HG02981 (cell line): ENCODE results near the gene TRPM6.

Experiments used
- ATAC-seq: cut with Tn5 transposase; IDR thresholded peaks from one replicate; pipeline ENCODE4 v1.9.1; 2021; ENCODE audit warnings: mild to moderate bottlenecking, moderate library complexity; ENCODE audit not compliant: unreplicated experiment

The TRPM6 gene

DNA sequence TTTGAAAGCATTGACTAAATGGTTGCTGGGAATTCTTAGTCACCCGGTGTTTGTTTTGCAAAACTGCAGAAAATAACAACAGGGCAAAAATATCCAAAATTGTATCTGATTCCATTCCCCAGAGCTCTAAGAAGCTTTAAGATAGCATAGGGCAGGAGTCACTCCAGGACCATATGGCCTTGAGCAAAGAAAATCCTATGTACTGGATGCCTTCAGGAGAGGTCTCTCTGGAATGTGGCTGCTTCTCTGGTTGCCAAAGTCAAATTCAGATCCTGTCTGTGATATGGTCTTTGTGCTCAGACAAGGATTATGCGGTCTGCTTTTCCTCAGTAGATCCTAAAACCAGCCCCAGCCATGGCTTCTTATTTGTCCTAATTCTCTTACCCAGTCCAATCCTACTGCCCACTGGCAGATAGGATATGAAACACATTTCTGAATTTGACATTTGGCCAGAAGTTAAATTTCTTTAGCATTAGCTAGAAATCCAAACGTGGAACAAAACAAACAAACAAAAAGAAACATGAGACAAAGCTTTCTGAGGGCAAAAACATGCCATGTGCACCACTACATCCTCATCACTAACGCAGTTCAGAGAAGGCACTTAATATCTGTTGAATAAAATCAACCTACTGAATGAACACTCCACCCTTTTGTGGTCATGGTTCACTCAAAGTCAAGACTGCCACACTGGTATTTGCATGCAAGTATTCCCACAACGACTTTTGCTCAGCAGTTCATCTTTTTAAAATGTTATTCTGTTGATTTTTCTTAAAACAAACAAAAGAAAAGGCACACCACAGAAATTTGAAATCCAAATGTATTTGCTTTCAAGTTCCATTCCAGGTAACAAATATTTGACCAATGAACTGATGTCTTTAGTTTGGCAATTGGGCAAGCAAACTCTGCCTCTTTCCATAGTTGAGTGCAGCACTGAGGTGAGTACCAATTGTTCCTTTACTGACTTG lies 165.7 kb downstream of the TRPM6 start:
- ATAC-seq = no peak

DNA sequence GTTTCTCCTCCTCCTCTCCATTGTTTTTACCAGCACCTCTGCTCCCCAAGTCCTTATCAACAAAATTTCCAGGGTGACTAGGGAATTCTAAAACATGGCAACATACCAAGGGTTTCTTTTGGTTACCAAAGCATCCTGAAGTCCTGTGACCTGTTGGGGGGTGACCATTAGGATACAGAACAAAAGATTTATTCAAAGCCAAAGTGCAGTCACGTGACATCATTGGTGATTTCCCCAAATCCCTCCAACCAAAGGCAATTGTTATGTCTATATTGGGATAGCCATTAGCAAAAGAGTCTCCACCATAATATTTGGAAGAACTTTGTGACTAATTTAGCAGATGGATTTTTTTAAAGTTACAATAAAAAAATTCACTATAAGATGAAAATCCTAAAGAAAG lies 168.4 kb downstream of the TRPM6 start:
- ATAC-seq = no peak

GRCh38 chr9:74718709-74719108 lies 169.0 kb downstream of the TRPM6 start:
- no peak for ATAC-seq

GRCh38 chr9:74711341-74711740 lies 176.4 kb downstream of the TRPM6 start:
- ATAC-seq = no peak

DNA sequence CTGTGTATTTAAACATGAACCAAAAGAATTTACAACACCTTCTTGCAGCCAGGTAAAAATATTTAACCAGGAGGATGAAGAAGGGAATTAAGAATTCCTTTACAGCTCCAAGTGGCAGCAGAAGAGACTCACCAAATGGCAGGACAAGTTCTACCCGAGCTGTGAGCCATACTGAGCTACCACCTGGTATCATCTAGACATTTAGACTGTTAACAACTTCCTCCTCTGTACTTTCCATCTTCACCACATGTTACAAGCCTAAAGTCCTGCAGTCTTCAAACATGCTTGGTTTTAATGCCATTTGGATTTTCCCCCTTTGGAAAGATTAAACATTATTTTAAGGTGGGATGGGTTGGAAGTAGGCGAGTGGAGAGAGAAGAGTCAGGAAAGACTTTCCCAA lies 190.2 kb downstream of the TRPM6 start:
- no peak for ATAC-seq

DNA sequence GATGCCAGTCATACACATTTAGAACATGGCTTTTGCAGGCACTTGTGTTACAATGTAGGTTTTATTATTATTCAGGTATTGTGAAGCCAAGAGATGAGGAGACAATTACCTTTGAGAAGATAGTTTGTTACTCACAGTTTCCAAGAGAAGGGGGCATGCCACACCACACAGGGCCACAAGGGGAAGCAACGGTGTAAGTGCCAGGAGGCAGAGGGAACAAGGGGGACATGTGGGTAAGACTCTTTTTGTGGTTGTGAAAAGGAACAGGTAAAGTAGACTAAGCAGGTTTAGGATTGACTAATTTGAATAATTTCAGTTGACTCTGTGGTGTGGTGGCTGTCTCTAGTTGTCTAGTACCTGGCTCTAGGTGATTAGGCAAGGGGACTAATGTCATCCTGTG lies 191.2 kb downstream of the TRPM6 start:
- peak; percentile 63 for ATAC-seq

DNA sequence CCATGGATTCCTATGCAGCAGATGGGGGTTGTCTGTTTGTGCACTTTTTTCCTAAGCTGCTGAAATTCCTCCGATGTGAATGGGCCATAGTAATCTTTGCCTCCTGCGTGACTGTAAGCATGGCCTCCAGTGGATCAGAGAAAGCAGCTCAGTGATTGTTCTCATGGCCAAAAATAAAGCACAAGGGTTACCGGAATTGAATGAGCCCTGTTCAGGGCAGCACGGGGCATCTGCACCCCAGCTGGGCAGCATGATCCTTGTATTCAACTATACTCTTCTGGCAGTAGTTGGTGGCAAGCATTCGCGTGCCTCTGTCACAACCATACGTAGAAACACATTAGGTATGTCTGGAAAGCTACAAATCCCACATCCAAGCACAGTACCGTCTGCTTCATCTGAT lies 196.7 kb downstream of the TRPM6 start:
- ATAC-seq = no peak

DNA sequence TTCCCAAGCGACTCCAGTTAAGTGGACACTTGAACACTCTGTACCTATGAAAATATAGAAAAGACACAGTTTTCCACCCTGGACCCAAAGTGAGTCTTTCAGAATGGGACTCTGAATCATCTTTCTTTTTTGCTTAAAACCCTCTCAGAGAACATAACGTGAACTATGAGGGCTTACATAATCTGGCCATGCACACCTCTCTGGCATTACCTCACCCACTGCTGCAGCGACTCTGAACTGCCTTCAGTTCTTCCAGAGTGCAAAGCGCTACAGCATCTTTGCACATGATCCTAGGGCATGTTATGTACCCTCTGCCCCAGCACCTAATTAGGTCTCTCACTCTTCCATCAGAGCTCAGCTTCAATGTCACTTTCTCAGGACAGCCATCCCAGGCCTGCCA lies 204.4 kb downstream of the TRPM6 start:
- no peak for ATAC-seq

DNA sequence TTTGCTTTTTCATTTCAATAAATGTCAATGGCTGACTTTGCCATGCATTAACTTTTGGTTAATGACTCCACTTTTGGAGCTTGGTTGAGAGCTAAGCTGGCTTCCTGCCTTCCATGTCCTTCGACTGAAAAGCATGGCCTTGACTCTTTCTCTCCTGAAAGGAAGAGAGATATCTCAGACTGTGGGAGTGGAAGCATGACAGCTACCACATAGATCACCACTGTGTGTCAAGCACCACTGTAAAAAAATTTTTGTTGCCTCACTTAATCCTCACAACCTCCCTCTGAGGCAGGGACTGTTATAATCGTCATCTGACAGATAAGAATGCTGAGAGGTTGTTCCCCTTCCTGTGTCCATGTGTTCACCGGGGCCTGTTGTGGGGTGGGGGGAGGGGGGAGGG lies 205.8 kb downstream of the TRPM6 start:
- no peak for ATAC-seq

DNA sequence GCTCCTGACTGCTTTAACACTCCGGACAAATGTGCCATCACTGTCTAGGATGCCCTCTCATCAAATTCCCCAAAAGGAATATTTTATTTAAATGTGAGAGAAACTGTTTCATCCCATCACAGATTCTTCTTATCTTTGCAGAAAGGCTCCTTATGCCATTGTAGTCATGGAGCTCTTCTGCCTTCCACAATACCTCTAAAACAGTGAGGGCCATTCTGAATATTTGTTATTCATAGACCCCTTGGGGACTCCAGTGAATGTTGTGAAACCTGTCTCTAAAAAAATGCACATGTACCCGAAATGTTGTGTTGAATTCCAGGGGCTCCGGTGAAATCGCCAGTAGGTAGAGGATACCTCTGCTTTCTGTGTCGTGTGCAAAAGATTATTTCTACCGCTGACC lies 213.6 kb downstream of the TRPM6 start:
- no peak for ATAC-seq
